HepG2 (cell line): ENCODE data around the gene DISP2. TPM values are rescaled to one million over a fixed set of nuclear protein-coding genes. Genes with fewer than 3 reads are reported as not detected.

Experiments used
- ATAC-seq: fragments of 200-7000 bp; cut with Tn5 transposase; 3 replicates; pipeline ENCODE4 v1.9.1; 2020; ENCODE audit warnings: mild to moderate bottlenecking, moderate library complexity
- BruUV-seq: library from RNA; stranded (reverse); fragments of 400-500 nt; replicated peaks from 2 replicates; lab custom pipeline; 2021; lab: Mats Ljungman, UMichigan
- CTCF ChIA-PET: fragments of 300-600 bp; formaldehyde crosslinking; extraction: SDS; loops from one replicate; lab custom pipeline; 2021; ENCODE audit warnings: low total read pairs, inconsistent platforms, low intra/inter-chr PET ratio; lab: Yijun Ruan, JAX
- POLR2A ChIA-PET: fragments of 350-600 bp; sonication (Branson Sonifier 250); formaldehyde crosslinking; loops from one replicate; lab custom pipeline; 2020; ENCODE audit warnings: antibody characterized with exemption, inconsistent platforms; lab: Yijun Ruan, JAX
- DNase-seq: peaks from one replicate; pipeline ENCODE4 v3.0.0-alpha.2; 2015; ENCODE audit warnings: low spot score
- FAIRE-seq: peaks from 3 replicates; lab custom pipeline; 2011; peaks lifted over from hg19 to GRCh38; lab: Jason Lieb, UNC
- H2AFZ ChIP-seq: one replicate; pipeline ENCODE4 v1.6.1; 2011; ENCODE audit warnings: low read length, inconsistent platforms
- H3K27ac ChIP-seq: fragments of 300-600 bp; 3 replicates; pipeline ENCODE4 v1.8.0; 2011; ENCODE audit warnings: mixed run types, mild to moderate bottlenecking, mixed read lengths, low read length, inconsistent platforms; ENCODE audit not compliant: insufficient read depth; ENCODE audit errors: extremely low read length
- H3K27me3 ChIP-seq, 2 experiments: fragments of 200-600 bp in 1 of 2; 2 replicates in 1 of 2; 3 replicates in 1 of 2; pipeline versions ENCODE4 v1.6.0 to v1.8.0; 2011; ENCODE audit warnings: low read length in 2 of 2, mild to moderate bottlenecking in 2 of 2, moderate library complexity in 2 of 2, inconsistent platforms in 1 of 2; ENCODE audit not compliant: insufficient read depth in 2 of 2, control insufficient read depth in 1 of 2
- H3K36me3 ChIP-seq, 2 experiments: fragments of 200-600 bp in 1 of 2; replicated peaks in 1 of 2; 2 replicates in 1 of 2; 3 replicates in 1 of 2; pipeline versions ENCODE4 v1.5.1 to v1.8.0; 2011; ENCODE audit warnings: low read length in 2 of 2, inconsistent platforms in 1 of 2; ENCODE audit not compliant: insufficient read depth in 2 of 2, control insufficient read depth in 1 of 2
- H3K4me1 ChIP-seq: 2 replicates; pipeline ENCODE4 v1.5.1; 2012; ENCODE audit warnings: low read length, inconsistent platforms; ENCODE audit not compliant: insufficient read depth
- H3K4me2 ChIP-seq: 2 replicates; pipeline ENCODE4 v1.6.0; 2011; ENCODE audit warnings: low read depth, low read length, inconsistent platforms
- H3K4me3 ChIP-seq, 3 experiments: fragments of 200-600 bp in 1 of 3; sonication (generic), shearing (Covaris generic) in 1 of 3; replicated peaks in 1 of 3; 2 replicates each; pipeline ENCODE4 v1.5.1; 2011 to 2016; ENCODE audit warnings: low read length in 3 of 3, inconsistent platforms in 2 of 3, low read depth in 2 of 3, mild to moderate bottlenecking in 2 of 3, control low read depth in 1 of 3, mixed read lengths in 1 of 3; ENCODE audit not compliant: insufficient read depth in 1 of 3
- H3K79me2 ChIP-seq: one replicate; pipeline ENCODE4 v1.6.1; 2011; ENCODE audit warnings: low read length, inconsistent platforms; ENCODE audit not compliant: insufficient read depth
- H3K9ac ChIP-seq: 2 replicates; pipeline ENCODE4 v1.6.0; 2011; ENCODE audit warnings: mild to moderate bottlenecking, low read depth, low read length, inconsistent platforms; ENCODE audit not compliant: insufficient read depth
- H3K9me3 ChIP-seq: 2 replicates; pipeline ENCODE4 v1.5.1; 2012; ENCODE audit warnings: mild to moderate bottlenecking, low read length
- H4K20me1 ChIP-seq: 2 replicates; pipeline ENCODE4 v1.6.0; 2011; ENCODE audit warnings: inconsistent platforms, mild to moderate bottlenecking, low read length, moderate library complexity; ENCODE audit not compliant: insufficient read depth
- CREB1 ChIP-seq, 2 experiments: fragments of 450-650 bp in 1 of 2; IDR thresholded peaks; 2 replicates each; pipeline ENCODE4 v1.6.1; 2016 to 2017; ENCODE audit warnings: control low read depth in 1 of 2, mild to moderate bottlenecking in 1 of 2, missing compliant biosample characterization in 1 of 2, missing genetic modification characterization in 1 of 2
- HNF4G ChIP-seq, 2 experiments: sonication (generic) in 1 of 2; formaldehyde crosslinking in 1 of 2; IDR thresholded peaks; 2 replicates each; pipeline versions ENCODE4 v1.4.0 to v1.6.1; 2011 to 2020; ENCODE audit warnings: borderline replicate concordance in 2 of 2, low read depth in 2 of 2, mild to moderate bottlenecking in 2 of 2, low read length in 1 of 2, missing genetic modification reagents in 1 of 2, moderate library complexity in 1 of 2
- NFE2L2 ChIP-seq: fragments of 150-350 bp; IDR thresholded peaks from 2 replicates; pipeline ENCODE4 v1.6.1; 2014; ENCODE audit warnings: low read length
- SIN3A ChIP-seq: IDR thresholded peaks from 2 replicates; pipeline ENCODE4 v1.6.1; 2011; ENCODE audit warnings: low read depth, mild to moderate bottlenecking, control low read depth, low read length, borderline replicate concordance
- ZNF235 ChIP-seq: sonication (generic); formaldehyde crosslinking; IDR thresholded peaks from 2 replicates; pipeline ENCODE4 v1.8.1; 2023; ENCODE audit warnings: mild to moderate bottlenecking, missing genetic modification reagents, borderline replicate concordance
- ZNF263 ChIP-seq: sonication (generic); formaldehyde crosslinking; IDR thresholded peaks from 2 replicates; pipeline ENCODE4 v1.4.0; 2020; ENCODE audit warnings: missing genetic modification reagents
- WGBS: methylation state at CpG from one replicate; pipeline ENCODE4 v1.1.6; 2017; ENCODE audit warnings: low lambda C conversion rate; 5-methylcytosine and 5-hydroxymethylcytosine counted together
- in situ Hi-C: cut with HindIII; loops from 2 replicates; pipeline ENCODE4 v1.10.0; 2017; ENCODE audit warnings: low pct_unique_long_range_greater_than_20kb; ENCODE audit not compliant: extremely low pct_ligation_motif_present
- intact Hi-C: fragments of 100-400 bp; cut with micrococcal nuclease; formaldehyde crosslinking; loops from one replicate; pipeline ENCODE4 v1.10.0; 2022; ENCODE audit not compliant: unreplicated experiment
- polyA plus RNA-seq, 8 experiments: library from polyadenylated mRNA; depleted of rRNA in 3 of 8; stranded (reverse) in 7 of 8; unstranded in 1 of 8; fragments of >200 nt; fragmentation: Illumina TruSeq in 4 of 8; extraction: Trizol in 4 of 8; gene quantifications; 2 replicates each; pipeline versions ENCODE4 v1.2.1 to v1.2.3, GENCODE V29; 2011 to 2016; ENCODE audit warnings: low read depth in 4 of 8, missing spikeins in 1 of 8, mixed read lengths in 1 of 8; ENCODE audit not compliant: insufficient read depth in 1 of 8
- total RNA-seq, 5 experiments: library from RNA; depleted of rRNA; stranded (reverse); fragments of >200 nt; fragmentation: Illumina TruSeq; extraction: Trizol; gene quantifications; 2 replicates each; pipeline ENCODE4 v1.2.3, GENCODE V29; 2016; ENCODE audit warnings: low read depth in 1 of 5

The DISP2 gene
- total and polyA plus RNA-seq, 2 of the 13 experiments (the other 11 are each of a cell fraction or from before 2014, with no cell fraction given) = 0.09 to 0.32 TPM

DNA sequence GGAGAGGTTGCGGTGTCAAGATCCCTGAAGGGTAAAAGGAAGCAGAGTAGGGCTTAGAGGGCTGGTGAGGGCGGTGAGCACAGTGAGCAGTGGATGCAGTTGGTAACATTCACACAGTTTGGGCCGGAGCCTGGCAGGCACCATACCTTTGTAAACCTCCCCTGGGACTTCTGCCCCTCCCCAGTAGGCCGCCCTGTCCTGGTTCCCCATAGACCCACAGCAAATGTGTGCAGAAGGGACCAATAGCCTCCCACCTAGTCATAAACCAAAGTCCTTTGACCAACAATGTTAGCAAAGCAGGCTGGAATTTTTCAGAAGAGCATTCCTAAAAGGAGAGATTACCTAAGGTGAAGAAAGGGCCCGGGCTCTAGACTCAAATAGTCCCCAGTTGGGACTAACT, 8.9 kb upstream of the DISP2 start (continued):
- TF ChIP-seq HNF4G (IDR thresholded peaks at IDR 0.05; ENCODE audit: borderline replicate concordance, low read depth, low read length) (peak; percentile 4; the same call in 1 of the 2 replicates), HNF4G (CRISPR knock-in tag; IDR thresholded peaks at IDR 0.05; ENCODE audit: borderline replicate concordance, low read depth) (no peak), ZNF263 (CRISPR knock-in tag) (no peak)

DNA sequence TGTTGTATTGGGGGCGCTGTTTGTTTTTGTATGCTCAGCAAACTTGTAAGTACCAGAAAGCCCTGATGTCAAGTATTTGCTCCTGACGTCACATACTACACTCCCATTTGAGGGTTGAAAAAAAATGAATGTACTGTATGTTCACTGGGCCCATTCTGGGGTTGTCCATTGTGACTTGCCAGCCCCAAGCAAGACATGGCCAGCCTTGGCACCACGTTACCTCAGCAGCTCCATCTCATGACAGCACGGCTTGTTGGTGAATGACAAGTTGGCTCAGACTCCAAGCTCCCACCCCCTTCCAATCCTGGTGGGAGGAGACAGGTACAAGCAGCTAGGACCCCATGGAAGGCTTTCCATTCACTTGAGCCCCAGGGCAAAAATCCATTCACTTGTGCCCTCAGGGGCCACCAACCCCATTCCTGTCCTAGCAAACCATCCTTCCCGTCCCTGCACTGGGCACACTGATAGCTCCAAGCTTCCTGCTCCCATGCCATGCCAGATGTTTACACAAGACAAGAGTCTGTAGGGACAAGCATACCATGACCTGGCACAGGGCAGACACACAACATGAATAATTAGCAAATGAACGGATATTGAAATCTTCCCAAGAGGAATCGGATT, 5.6 kb upstream of the DISP2 start:
- no peak overlapping the region for H3K9ac ChIP-seq
- no peaks in the 10 kb centered on the region for H4K20me1 ChIP-seq
- in situ Hi-C loops (no loop called here), intact Hi-C loops (no loop called here)
- ChIA-PET POLR2A (interaction anchor here (1.4 kb wide), 1 partner anchor 12 kb away, joined by 3 read pairs; the partner anchor contains the start of gene CCDC9B), CTCF (no interaction called here)
- BruUV-seq = no TSS peak
- H3K27ac ChIP-seq = no peak overlapping the region
- H3K9me3 ChIP-seq = no peaks in the 10 kb centered on the region
- no peaks in the 10 kb centered on the region for H3K79me2 ChIP-seq
- peaks cover 0 to 17% of the 10 kb centered on the region in 2 experiments; a peak in 2 of 5 replicates for H3K27me3 ChIP-seq
- H2AFZ ChIP-seq = no peak overlapping the region
- DNase-seq (no peak), FAIRE-seq (no peak), ATAC-seq (no peak)
- 61% methylated on average over 7 of the region's 7 CpGs for WGBS
- TF ChIP-seq ZNF235 (CRISPR knock-in tag) (no peak), CREB1 (IDR thresholded peaks at IDR 0.05) (peak; percentile 87), CREB1 (CRISPR knock-in tag; IDR thresholded peaks at IDR 0.05) (no peak), SIN3A (no peak), NFE2L2 (no peak)
- peaks cover 54% of the 10 kb centered on the region for H3K4me1 ChIP-seq
- no peak overlapping the region for H3K4me2 ChIP-seq
- no peaks in the 10 kb centered on the region for H3K36me3 ChIP-seq
- no peak overlapping the region for H3K4me3 ChIP-seq
